Suprapubic skin (tissue), 4 donors: Measurements from ENCODE around the gene MRPS18A.

Source experiments
- CTCF ChIP-seq, 2 donors: fragments of 200-600 bp in 1 of 2; fragments of 450-650 bp in 1 of 2; sonication (generic) in 1 of 2; IDR thresholded peaks; one replicate each; pipeline ENCODE4 v1.5.1; 2016 to 2019; ENCODE audit warnings: antibody characterized with exemption in 2 of 2, mild to moderate bottlenecking in 1 of 2, moderate library complexity in 1 of 2
- EP300 ChIP-seq: sonication (generic); formaldehyde crosslinking; IDR thresholded peaks from one replicate; pipeline ENCODE4 v1.6.1; 2017; ENCODE audit warnings: antibody characterized with exemption
- POLR2A ChIP-seq, 2 donors: fragments of 450-650 bp; IDR thresholded peaks; one replicate each; pipeline ENCODE4 v1.6.1; 2017; ENCODE audit warnings: antibody characterized with exemption in 2 of 2, mild to moderate bottlenecking in 2 of 2, moderate library complexity in 2 of 2
- POLR2AphosphoS5 ChIP-seq, 3 donors: sonication (generic); formaldehyde crosslinking; IDR thresholded peaks; one replicate each; pipeline ENCODE4 v1.6.1; 2017; ENCODE audit warnings: antibody characterized with exemption in 3 of 3

GRCh38 chr6:43725643-43726580, 38.3 kb upstream of the MRPS18A start:
- TF ChIP-seq CTCF (IDR thresholded peaks at IDR 0.05) (no peak), POLR2A (IDR thresholded peaks at IDR 0.05) (no peak), POLR2AphosphoS5 (IDR thresholded peaks at IDR 0.05) (no peak), EP300 (no peak)
